DMS 273 treated with DMSO at 0.1 percent for 48 hours (cell line): Measurements from ENCODE around the gene NCF4.

ENCODE experiments used
- DNase-seq: peaks from one replicate; lab custom pipeline; 2025; lab: John Stamatoyannopoulos, UW

The NCF4 gene

GRCh38 chr22:36860821-36861659, at the start of gene NCF4:
Gene NCF4, plus strand, starts transcription at chr22:36861006. Its CDS starts 166 bp downstream, at chr22:36861172.
- DNase-seq = no peak

DNA sequence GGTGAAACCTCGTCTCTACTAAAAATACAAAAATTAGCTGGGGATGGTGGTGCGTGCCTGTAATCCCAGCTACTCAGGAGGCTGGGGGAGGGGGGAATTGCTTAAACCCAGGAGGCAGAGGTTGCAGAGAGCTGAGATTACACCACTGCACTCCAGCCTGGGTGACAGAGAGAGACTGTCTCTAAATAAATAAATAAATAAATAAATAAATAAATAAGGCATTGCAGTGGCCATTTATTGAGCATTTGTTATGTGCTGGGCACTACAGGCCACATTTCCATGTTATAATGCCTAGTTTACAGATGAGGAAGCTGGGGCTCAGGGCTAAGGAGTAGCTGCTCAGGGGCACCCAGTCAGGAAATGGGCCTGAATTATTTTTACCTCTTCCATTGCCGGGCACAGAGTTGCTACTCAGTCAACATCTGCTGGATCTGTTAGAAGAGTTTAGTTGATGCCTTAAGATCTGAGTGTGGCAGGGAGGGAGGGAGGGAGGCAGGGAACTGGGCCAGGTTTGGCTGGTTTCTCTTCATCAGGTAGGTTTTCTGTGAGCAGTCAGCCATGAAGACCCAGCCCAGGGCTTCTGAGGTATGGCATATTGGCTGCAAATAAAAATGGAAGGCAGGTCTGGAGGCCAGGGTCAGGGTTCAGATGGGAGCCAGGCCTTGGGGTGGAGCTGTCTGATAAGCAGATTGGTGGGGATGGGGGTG, 49.6 kb upstream of the NCF4 start:
- DNase-seq = no peak

- DNase-seq = no peak
These were observed 46.0 kb upstream of the NCF4 start for GRCh38 chr22:36814801-36815200.

GRCh38 chr22:36815558-36816338, 45.1 kb upstream of the NCF4 start:
- no peak for DNase-seq

GRCh38 chr22:36816339-36816635, 44.5 kb upstream of the NCF4 start:
- no peak for DNase-seq

DNA sequence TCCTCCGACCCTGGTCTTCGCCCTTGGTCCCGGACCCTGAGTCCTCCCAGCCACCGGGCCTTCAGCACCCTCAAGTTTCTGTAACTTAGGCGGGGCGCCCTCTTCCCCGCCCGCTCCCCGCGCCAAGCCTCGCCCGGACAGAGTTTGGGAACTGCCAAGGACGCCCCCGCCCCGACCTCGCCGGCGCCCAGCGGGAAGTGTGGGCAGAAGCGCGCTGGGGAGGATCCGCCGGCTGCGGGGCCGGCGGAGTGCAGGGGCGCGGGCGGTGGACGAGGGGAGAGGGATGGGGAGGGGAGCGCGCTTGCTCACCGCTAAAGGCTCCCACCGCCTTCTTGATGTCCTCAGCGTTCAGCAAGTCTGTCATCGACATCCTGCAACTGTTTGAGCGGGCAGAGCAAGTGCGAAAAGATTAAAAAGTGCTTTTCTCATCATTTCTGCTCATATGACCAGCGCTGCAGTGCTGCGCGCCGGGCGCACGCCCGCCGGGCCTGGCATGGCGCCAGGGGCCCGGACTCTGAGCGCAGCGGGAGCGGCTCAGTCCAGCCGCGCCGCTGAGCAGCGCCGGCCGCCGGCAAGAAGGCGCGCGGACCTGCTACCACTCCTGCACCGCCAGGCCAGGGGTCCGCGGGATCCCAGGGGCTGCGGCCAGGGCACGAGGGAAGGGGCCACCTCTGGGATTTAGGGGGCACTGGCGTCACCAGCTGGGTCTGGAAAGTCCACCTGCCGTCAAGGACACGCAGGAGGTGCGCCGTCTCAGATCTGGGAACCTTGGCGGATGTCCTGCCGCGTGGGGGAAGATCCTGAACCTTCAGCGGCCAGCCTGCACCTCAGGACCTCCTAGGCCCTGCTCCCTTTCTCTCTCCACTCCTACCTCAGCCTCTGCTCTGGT, 43.9 kb upstream of the NCF4 start, which contains the start of gene PVALB:
TSS of gene PVALB (minus strand) at position 400 of the 889 bp plus-strand sequence. CDS start at position 370, 30 bp downstream.
- no peak for DNase-seq

- no peak for DNase-seq
These were observed 43.3 kb upstream of the NCF4 start for GRCh38 chr22:36817525-36817848.

- DNase-seq = no peak
These were observed 42.7 kb upstream of the NCF4 start for GRCh38 chr22:36818010-36818642.

DNA sequence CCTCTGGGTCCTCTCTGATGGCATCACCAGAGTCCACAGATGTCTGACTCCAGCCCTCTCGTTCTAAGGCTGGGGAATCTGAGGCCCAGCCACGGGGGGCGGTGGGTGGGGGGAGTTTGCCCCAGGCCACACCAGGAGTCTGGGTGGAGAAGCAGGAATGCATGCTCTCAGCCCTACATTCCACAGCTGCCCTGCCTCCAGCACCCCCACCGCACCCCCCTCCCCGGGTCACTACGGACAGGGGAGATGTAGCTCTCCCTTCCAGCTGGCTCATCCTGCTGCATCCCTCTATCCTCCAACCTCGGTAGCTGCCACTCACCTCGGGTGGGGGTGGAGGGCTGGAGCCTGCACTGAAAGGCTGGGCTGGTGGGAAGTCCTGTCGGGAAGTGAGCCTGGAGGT, 41.7 kb upstream of the NCF4 start:
- no peak for DNase-seq

GRCh38 chr22:36822581-36822980, 38.2 kb upstream of the NCF4 start:
- DNase-seq = no peak

DNA sequence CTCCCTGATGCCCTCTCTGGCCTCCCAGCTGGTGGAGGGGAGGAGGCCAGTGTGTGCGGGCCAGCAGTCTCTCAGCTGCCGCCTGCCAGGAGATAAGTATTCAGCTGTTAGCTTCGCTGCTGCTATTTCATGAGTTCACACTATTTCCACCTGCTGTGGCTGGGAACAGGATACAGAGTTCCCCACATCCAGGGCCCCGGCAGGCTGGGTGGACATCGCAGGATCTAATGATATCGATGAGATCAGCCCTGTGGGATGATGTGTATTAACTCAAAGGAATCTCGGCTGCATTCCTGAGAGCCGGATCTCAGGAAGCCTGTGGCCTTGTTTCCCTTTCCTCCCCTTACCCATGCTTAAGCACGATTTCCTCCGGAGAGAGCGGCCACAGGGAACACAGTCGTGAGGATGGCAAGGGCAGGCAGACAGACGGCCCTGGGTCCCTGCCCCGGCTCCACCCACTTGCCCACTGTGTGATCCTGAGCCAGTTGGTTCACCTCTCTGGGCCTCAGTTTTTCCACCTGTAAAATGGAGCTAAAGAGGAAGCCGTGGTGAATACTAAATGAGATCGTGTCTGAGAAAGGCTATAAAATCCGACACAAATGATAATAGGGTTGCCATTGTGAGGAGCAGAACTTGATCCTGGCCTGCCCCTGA, 37.5 kb upstream of the NCF4 start:
- DNase-seq = no peak

GRCh38 chr22:36824655-36825054, 36.2 kb upstream of the NCF4 start:
- no peak for DNase-seq

- DNase-seq = no peak
These were observed 34.5 kb upstream of the NCF4 start for GRCh38 chr22:36826262-36826661.

GRCh38 chr22:36828815-36829214, 32.0 kb upstream of the NCF4 start:
- DNase-seq = no peak

DNA sequence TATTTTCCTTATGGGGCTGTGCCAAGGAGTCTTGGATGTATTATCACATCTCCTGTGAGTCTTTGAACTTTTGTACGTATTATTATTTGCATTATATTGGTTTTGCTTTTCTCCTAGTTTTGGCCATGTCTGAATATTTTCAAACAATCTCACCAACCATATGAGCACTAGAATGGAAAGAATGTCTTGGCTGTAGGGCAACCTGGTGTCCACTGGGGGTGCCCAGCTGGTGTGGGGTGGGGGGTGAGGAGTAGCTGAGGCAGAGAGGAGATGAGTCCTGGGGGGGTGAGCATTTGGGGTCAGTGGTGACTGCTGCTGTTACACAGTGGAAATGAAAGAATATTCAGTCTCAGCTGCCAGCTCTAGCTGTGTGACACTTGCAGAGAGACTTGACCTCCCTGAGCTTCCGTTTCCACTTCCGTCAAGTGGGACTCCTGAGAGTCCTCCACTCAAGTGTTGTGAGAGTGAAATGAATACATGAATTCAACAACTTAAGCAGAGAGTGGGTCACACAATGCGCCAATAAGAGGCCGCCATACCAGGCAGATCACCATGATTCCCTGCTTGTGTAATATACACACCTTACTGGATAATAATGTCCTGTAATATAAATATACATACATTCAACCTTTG, 31.3 kb upstream of the NCF4 start:
- no peak for DNase-seq

DNA sequence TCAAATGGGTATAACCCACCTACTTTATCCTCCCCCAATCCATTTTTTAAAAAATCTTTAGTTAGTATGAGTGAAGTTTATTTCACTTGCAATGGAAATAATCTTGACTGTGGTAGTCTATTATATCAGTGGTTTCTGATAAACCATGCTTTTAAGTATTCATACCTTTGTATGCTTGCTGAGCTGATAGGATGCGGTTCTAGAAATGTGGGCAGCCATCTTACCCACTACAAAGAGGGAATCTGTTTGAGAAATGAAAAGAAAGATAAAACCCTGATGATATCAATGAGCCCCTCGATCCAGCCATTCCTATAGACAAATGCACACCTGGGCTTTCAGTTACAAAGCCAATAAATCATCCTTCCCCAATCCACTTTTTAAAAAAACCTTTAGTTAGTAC, 30.2 kb upstream of the NCF4 start:
- DNase-seq = no peak

- no peak for DNase-seq
These were observed 29.6 kb upstream of the NCF4 start for GRCh38 chr22:36831206-36831605.

DNA sequence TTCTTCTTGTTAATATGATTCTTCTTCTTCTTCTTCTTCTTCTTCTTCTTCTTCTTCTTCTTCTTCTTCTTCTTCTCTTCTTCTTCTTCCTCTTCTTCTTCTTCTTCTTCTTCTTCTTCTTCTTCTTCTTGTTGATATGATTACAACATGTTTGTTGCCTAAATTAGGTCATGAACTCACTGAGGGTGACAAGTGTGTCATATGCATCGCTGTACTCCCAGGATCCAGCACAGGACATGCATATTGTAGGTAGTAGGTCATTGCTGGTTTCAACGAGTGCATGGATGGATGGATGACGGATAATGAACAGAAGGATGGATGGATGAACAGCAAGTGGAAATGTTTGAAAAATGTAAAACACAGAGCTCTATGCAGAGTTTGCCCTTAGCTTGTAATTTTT, 29.1 kb upstream of the NCF4 start:
- DNase-seq = no peak

- DNase-seq = no peak
These were observed 27.7 kb upstream of the NCF4 start for GRCh38 chr22:36833073-36833472.

DNA sequence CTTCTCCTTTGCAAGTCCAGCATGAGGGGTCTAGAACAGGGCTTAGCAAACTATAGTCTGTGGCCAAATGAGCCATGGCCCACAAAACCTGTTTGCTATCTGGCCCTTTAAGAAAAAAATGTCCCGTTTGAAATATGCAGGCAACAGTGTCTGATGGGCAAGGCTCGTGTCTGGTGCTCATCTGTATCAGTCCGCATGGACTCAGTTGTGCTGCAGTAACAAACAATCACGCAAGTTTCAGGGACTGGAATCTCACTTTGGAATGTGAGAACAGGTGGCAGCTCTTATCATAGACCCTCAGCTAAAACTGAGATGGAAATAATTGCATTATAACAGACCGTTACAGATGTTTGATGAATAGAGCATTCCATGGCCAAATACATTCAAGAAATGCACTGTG, 24.9 kb upstream of the NCF4 start:
- DNase-seq = no peak
